K562 (cell line): ENCODE results near the gene PRDM12. TPM values are rescaled to one million over a fixed set of nuclear protein-coding genes. Genes with fewer than 3 reads are reported as not detected.

Experiments used
- BCOR ChIP-seq: fragments of 450-650 bp; IDR thresholded peaks from 2 replicates; pipeline ENCODE4 v1.6.1; 2016
- CBFA2T2 ChIP-seq: fragments of 450-650 bp; conservative IDR thresholded peaks from 2 replicates; pipeline ENCODE4 v1.6.1; 2017; ENCODE audit warnings: mild to moderate bottlenecking
- HNRNPH1 ChIP-seq: fragments of 200-400 bp; formaldehyde crosslinking; optimal IDR thresholded peaks from 2 replicates; pipeline ENCODE3; 2017; ENCODE audit warnings: low read depth, mild to moderate bottlenecking, low read length, moderate library complexity
- PRPF4 ChIP-seq: fragments of 200-400 bp; formaldehyde crosslinking; IDR thresholded peaks from one replicate; pipeline ENCODE4 v1.6.1; 2017; ENCODE audit warnings: low read length, low read depth, mild to moderate bottlenecking; ENCODE audit not compliant: insufficient read depth, poor library complexity, severe bottlenecking
- PTRF ChIP-seq: fragments of 450-650 bp; IDR thresholded peaks from 2 replicates; pipeline ENCODE4 v1.6.1; 2016; ENCODE audit warnings: mild to moderate bottlenecking, missing genetic modification characterization, missing compliant biosample characterization
- RHOXF2B ChIP-seq: fragments of 250-450 bp; sonication (Bioruptor Pico); conservative IDR thresholded peaks from 2 replicates; pipeline ENCODE4 v1.5.1; 2021
- SREBF2 ChIP-seq: sonication (generic); formaldehyde crosslinking; IDR thresholded peaks from 2 replicates; pipeline ENCODE4 v1.4.0; 2020; ENCODE audit warnings: mild to moderate bottlenecking, missing genetic modification reagents
- TGIF2 ChIP-seq: sonication (generic); formaldehyde crosslinking; IDR thresholded peaks from 2 replicates; pipeline ENCODE4 v1.8.1; 2022; ENCODE audit warnings: mild to moderate bottlenecking, missing genetic modification reagents, moderate library complexity
- TOE1 ChIP-seq, 2 experiments: fragments of 450-650 bp in 1 of 2; sonication (generic) in 1 of 2; formaldehyde crosslinking in 1 of 2; IDR thresholded peaks; 2 replicates each; pipeline versions ENCODE4 v1.7.1 to v1.8.0; 2016 to 2022; ENCODE audit warnings: borderline replicate concordance in 2 of 2, mild to moderate bottlenecking in 2 of 2, antibody characterized with exemption in 1 of 2, inconsistent platforms in 1 of 2, low read depth in 1 of 2, missing genetic modification reagents in 1 of 2, moderate library complexity in 1 of 2
- ZNF76 ChIP-seq: fragments of 250-450 bp; sonication (Bioruptor Pico); IDR thresholded peaks from 2 replicates; pipeline ENCODE4 v1.4.0; 2020; ENCODE audit warnings: mild to moderate bottlenecking, moderate library complexity, borderline replicate concordance
- polyA plus RNA-seq, 8 experiments: library from polyadenylated mRNA; depleted of rRNA in 4 of 8; stranded (reverse) in 5 of 8; unstranded in 3 of 8; fragments of >200 nt; fragmentation: Nextera tagmentation in 2 of 8; fragmentation: Illumina TruSeq in 1 of 8; extraction: Ambion mirVana in 2 of 8; extraction: Trizol in 1 of 8; gene quantifications; 2 replicates each; pipeline versions ENCODE4 v1.2.1 to v1.2.3, GENCODE V29; 2011 to 2014; ENCODE audit warnings: inconsistent platforms in 1 of 8, missing spikeins in 1 of 8
- total RNA-seq, 7 experiments: library from RNA; depleted of rRNA in 6 of 7; stranded (reverse); fragments of >200 nt in 6 of 7; fragmentation: Illumina TruSeq in 2 of 7; extraction: Trizol in 2 of 7; gene quantifications; 2 replicates each; pipeline versions ENCODE4 v1.2.1 to v1.2.3, GENCODE V29; 2011 to 2021; ENCODE audit warnings: low replicate concordance in 1 of 7
- TF ChIP-seq, protein P1 (sequence below), 2 experiments: fragments of 450-650 bp; conservative IDR thresholded peaks; 2 replicates each; pipeline ENCODE4 v1.6.1; 2017; ENCODE audit warnings: mild to moderate bottlenecking in 2 of 2, moderate library complexity in 2 of 2
- TF ChIP-seq, protein P2 (sequence below): fragments of 450-650 bp; IDR thresholded peaks from 2 replicates; pipeline ENCODE4 v1.6.1; 2016; ENCODE audit warnings: mild to moderate bottlenecking, moderate library complexity
- TF ChIP-seq, protein P3 (sequence below): sonication (generic); formaldehyde crosslinking; IDR thresholded peaks from 2 replicates; pipeline ENCODE4 v1.8.0; 2022; ENCODE audit warnings: mild to moderate bottlenecking, missing genetic modification reagents

Gene PRDM12
- total and polyA plus RNA-seq, 9 of the 15 experiments (the other 6 are each of a cell fraction or from before 2014, with no cell fraction given), result 0.04 to 0.22 (median 0.07) TPM; not detected in 3

DNA sequence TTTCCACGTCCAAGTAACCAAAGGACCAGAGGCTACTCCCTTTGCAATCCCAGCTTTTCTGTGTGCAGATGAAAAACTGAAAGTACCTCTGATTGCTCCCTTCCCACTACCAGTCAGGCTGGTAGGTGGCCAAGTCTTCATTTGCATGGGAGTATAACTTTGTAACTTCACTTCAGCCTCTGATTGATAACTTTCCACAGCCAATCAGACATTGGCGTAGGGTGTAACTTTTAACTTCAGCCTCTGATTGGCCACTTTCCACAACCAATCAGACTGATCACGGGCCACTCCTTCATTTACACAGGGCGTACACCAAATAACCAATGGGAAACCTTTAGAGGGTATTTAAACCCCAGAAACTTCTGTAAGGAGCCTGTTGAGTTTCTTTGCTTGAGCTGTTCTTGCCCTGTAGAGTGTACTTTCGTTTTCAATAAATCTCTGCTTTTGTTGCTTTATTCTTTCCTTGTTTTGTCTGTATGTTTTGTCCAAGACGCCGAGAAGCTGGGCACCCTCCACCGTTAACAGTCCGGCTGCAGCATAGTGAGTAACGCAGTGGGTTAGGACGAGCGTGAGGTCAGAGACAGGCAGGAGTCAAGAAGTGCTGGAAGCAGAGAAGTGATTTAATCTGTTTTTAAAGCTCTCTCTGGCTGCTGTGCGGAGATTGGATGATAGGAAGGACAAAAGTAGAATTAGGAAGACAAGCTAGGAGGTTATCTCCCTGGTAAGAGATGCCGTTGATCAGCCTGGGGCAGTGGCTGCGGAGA, 25.7 kb downstream of the PRDM12 start (continued):
- TF ChIP-seq ZNF76 (CRISPR knock-in tag) (no peak), PRPF4 (no peak), RHOXF2B (CRISPR knock-in tag) (no peak), SREBF2 (CRISPR knock-in tag) (no peak), PTRF (no peak), TOE1 (IDR thresholded peaks at IDR 0.05; ENCODE audit: borderline replicate concordance) (no peak), TOE1 (CRISPR knock-in tag; IDR thresholded peaks at IDR 0.05; ENCODE audit: borderline replicate concordance, low read depth) (no peak), CBFA2T2 (no peak), TGIF2 (CRISPR knock-in tag) (no peak), BCOR (no peak), HNRNPH1 (no peak)
- TF ChIP-seq, protein P1, sequence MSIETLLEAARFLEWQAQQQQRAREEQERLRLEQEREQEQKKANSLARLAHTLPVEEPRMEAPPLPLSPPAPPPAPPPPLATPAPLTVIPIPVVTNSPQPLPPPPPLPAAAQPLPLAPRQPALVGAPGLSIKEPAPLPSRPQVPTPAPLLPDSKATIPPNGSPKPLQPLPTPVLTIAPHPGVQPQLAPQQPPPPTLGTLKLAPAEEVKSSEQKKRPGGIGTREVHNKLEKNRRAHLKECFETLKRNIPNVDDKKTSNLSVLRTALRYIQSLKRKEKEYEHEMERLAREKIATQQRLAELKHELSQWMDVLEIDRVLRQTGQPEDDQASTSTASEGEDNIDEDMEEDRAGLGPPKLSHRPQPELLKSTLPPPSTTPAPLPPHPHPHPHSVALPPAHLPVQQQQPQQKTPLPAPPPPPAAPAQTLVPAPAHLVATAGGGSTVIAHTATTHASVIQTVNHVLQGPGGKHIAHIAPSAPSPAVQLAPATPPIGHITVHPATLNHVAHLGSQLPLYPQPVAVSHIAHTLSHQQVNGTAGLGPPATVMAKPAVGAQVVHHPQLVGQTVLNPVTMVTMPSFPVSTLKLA (conservative IDR thresholded peaks at IDR 0.05), result peak in 1 of 2 experiments; percentile 51; a peak in 1 of 4 replicates
- TF ChIP-seq, protein P2, sequence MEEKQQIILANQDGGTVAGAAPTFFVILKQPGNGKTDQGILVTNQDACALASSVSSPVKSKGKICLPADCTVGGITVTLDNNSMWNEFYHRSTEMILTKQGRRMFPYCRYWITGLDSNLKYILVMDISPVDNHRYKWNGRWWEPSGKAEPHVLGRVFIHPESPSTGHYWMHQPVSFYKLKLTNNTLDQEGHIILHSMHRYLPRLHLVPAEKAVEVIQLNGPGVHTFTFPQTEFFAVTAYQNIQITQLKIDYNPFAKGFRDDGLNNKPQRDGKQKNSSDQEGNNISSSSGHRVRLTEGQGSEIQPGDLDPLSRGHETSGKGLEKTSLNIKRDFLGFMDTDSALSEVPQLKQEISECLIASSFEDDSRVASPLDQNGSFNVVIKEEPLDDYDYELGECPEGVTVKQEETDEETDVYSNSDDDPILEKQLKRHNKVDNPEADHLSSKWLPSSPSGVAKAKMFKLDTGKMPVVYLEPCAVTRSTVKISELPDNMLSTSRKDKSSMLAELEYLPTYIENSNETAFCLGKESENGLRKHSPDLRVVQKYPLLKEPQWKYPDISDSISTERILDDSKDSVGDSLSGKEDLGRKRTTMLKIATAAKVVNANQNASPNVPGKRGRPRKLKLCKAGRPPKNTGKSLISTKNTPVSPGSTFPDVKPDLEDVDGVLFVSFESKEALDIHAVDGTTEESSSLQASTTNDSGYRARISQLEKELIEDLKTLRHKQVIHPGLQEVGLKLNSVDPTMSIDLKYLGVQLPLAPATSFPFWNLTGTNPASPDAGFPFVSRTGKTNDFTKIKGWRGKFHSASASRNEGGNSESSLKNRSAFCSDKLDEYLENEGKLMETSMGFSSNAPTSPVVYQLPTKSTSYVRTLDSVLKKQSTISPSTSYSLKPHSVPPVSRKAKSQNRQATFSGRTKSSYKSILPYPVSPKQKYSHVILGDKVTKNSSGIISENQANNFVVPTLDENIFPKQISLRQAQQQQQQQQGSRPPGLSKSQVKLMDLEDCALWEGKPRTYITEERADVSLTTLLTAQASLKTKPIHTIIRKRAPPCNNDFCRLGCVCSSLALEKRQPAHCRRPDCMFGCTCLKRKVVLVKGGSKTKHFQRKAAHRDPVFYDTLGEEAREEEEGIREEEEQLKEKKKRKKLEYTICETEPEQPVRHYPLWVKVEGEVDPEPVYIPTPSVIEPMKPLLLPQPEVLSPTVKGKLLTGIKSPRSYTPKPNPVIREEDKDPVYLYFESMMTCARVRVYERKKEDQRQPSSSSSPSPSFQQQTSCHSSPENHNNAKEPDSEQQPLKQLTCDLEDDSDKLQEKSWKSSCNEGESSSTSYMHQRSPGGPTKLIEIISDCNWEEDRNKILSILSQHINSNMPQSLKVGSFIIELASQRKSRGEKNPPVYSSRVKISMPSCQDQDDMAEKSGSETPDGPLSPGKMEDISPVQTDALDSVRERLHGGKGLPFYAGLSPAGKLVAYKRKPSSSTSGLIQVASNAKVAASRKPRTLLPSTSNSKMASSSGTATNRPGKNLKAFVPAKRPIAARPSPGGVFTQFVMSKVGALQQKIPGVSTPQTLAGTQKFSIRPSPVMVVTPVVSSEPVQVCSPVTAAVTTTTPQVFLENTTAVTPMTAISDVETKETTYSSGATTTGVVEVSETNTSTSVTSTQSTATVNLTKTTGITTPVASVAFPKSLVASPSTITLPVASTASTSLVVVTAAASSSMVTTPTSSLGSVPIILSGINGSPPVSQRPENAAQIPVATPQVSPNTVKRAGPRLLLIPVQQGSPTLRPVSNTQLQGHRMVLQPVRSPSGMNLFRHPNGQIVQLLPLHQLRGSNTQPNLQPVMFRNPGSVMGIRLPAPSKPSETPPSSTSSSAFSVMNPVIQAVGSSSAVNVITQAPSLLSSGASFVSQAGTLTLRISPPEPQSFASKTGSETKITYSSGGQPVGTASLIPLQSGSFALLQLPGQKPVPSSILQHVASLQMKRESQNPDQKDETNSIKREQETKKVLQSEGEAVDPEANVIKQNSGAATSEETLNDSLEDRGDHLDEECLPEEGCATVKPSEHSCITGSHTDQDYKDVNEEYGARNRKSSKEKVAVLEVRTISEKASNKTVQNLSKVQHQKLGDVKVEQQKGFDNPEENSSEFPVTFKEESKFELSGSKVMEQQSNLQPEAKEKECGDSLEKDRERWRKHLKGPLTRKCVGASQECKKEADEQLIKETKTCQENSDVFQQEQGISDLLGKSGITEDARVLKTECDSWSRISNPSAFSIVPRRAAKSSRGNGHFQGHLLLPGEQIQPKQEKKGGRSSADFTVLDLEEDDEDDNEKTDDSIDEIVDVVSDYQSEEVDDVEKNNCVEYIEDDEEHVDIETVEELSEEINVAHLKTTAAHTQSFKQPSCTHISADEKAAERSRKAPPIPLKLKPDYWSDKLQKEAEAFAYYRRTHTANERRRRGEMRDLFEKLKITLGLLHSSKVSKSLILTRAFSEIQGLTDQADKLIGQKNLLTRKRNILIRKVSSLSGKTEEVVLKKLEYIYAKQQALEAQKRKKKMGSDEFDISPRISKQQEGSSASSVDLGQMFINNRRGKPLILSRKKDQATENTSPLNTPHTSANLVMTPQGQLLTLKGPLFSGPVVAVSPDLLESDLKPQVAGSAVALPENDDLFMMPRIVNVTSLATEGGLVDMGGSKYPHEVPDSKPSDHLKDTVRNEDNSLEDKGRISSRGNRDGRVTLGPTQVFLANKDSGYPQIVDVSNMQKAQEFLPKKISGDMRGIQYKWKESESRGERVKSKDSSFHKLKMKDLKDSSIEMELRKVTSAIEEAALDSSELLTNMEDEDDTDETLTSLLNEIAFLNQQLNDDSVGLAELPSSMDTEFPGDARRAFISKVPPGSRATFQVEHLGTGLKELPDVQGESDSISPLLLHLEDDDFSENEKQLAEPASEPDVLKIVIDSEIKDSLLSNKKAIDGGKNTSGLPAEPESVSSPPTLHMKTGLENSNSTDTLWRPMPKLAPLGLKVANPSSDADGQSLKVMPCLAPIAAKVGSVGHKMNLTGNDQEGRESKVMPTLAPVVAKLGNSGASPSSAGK, result no peak
- TF ChIP-seq, protein P3, sequence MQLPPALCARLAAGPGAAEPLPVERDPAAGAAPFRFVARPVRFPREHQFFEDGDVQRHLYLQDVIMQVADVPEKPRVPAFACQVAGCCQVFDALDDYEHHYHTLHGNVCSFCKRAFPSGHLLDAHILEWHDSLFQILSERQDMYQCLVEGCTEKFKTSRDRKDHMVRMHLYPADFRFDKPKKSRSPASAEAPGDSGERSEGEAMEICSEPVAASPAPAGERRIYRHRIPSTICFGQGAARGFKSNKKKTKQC (CRISPR knock-in tag), result no peak
